Esophagus squamous epithelium (tissue), 5 donors: ENCODE measurements around the gene H6PD. TPM values are rescaled to one million over a fixed set of nuclear protein-coding genes. Genes with fewer than 3 reads are reported as not detected.

Source experiments
- DNase-seq: peaks from one replicate; lab custom pipeline; 2025; lab: John Stamatoyannopoulos, UW
- H3K27ac ChIP-seq, 4 donors: fragments of 200-600 bp; sonication (generic); one replicate each; pipeline ENCODE4 v1.5.1; 2016 to 2019; ENCODE audit warnings: mild to moderate bottlenecking in 1 of 4
- H3K27me3 ChIP-seq, 4 donors: fragments of 200-600 bp; sonication (generic); 1 replicate in 3 of 4; 2 replicates in 1 of 4; pipeline versions ENCODE4 v1.5.1 to v1.6.0; 2017 to 2021; ENCODE audit warnings: antibody characterized with exemption in 1 of 4
- H3K36me3 ChIP-seq, 3 donors: fragments of 200-600 bp; sonication (generic); one replicate each; pipeline ENCODE4 v1.5.1; 2016 to 2019
- H3K4me1 ChIP-seq, 3 donors: fragments of 200-600 bp; sonication (generic); one replicate each; pipeline ENCODE4 v1.5.1; 2017 to 2019
- H3K4me3 ChIP-seq, 4 donors: fragments of 200-600 bp; sonication (generic); 1 replicate in 3 of 4; 2 replicates in 1 of 4; pipeline ENCODE4 v1.5.1; 2016 to 2019; ENCODE audit warnings: mild to moderate bottlenecking in 2 of 4, moderate library complexity in 1 of 4
- H3K9me3 ChIP-seq, 3 donors: fragments of 200-600 bp; sonication (generic); one replicate each; pipeline ENCODE4 v1.5.1; 2016 to 2019
- POLR2A ChIP-seq, 4 donors: fragments of 450-650 bp; IDR thresholded peaks; one replicate each; pipeline ENCODE4 v1.6.1; 2017; ENCODE audit warnings: antibody characterized with exemption in 4 of 4, mild to moderate bottlenecking in 4 of 4, moderate library complexity in 3 of 4
- WGBS, 2 donors: methylation state at CpG; one replicate each; pipeline ENCODE4 v1.1.5; 2018; 5-methylcytosine and 5-hydroxymethylcytosine counted together
- intact Hi-C: fragments of 100-400 bp; cut with DNase I; formaldehyde crosslinking; loops from one replicate; pipeline ENCODE4 v1.15.0; 2022
- total RNA-seq, 4 donors: library from RNA; depleted of rRNA; stranded (reverse); fragments of >200 nt; gene quantifications; one replicate each; pipeline ENCODE4 v1.1.0, GENCODE V29; 2016
- TF ChIP-seq, protein P1 (sequence below), 6 experiments: fragments of 450-650 bp in 4 of 6; fragments of 200-600 bp in 2 of 6; sonication (generic) in 2 of 6; IDR thresholded peaks; one replicate each; pipeline ENCODE4 v1.5.1; 2016 to 2019; ENCODE audit warnings: antibody characterized with exemption in 6 of 6, mild to moderate bottlenecking in 4 of 6, moderate library complexity in 4 of 6
- donor health status: DM: yes; HTN: yes; CAD: no.

H6PD gene
- total RNA-seq, 4 donors from 2014 or later, result 10.6 to 35.5 (median 18.7) TPM

DNA sequence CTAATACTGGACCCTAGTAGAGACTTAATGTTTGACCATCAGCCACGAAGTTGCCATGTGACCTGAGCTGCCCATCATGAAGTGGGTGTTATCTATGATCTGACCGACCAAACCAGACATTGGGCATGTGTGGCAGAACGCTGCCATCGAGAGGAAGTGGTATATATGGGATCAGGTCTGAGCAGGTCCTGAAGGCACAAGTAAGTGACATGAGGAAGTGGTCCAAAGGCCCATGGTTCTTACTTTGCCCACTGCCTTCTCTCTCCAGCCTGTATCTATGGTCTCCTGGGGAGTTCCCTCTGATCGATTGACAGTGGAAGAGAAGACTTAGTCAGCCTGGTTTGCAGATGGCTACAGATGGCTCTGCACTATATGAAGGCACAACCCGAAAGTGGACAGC, 66.0 kb downstream of the H6PD start:
- DNase-seq, result no peak
- Histone ChIP-seq H3K4me1 (peaks cover 66 to 100% (median 72%) of the 10 kb centered on the region in 3 donors), H3K9me3 (no peaks in the 10 kb centered on the region), H3K4me3 (peak overlapping the region in 1 of 4 donors; percentile 21), H3K27me3 (no peaks in the 10 kb centered on the region), H3K36me3 (peaks cover 0 to 14% (median 0%) of the 10 kb centered on the region in 3 donors), H3K27ac (peak overlapping the region; percentile 72 to 86 (median 82))
- intact Hi-C loops, result no loop called here
- WGBS, 2 donors, result 47 to 80% methylated on average over 1 to 6 of the region's 6 CpGs
- TF ChIP-seq, protein P1, sequence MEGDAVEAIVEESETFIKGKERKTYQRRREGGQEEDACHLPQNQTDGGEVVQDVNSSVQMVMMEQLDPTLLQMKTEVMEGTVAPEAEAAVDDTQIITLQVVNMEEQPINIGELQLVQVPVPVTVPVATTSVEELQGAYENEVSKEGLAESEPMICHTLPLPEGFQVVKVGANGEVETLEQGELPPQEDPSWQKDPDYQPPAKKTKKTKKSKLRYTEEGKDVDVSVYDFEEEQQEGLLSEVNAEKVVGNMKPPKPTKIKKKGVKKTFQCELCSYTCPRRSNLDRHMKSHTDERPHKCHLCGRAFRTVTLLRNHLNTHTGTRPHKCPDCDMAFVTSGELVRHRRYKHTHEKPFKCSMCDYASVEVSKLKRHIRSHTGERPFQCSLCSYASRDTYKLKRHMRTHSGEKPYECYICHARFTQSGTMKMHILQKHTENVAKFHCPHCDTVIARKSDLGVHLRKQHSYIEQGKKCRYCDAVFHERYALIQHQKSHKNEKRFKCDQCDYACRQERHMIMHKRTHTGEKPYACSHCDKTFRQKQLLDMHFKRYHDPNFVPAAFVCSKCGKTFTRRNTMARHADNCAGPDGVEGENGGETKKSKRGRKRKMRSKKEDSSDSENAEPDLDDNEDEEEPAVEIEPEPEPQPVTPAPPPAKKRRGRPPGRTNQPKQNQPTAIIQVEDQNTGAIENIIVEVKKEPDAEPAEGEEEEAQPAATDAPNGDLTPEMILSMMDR (IDR thresholded peaks at IDR 0.05), result no peak
- no peak for TF ChIP-seq POLR2A (IDR thresholded peaks at IDR 0.05)

DNA sequence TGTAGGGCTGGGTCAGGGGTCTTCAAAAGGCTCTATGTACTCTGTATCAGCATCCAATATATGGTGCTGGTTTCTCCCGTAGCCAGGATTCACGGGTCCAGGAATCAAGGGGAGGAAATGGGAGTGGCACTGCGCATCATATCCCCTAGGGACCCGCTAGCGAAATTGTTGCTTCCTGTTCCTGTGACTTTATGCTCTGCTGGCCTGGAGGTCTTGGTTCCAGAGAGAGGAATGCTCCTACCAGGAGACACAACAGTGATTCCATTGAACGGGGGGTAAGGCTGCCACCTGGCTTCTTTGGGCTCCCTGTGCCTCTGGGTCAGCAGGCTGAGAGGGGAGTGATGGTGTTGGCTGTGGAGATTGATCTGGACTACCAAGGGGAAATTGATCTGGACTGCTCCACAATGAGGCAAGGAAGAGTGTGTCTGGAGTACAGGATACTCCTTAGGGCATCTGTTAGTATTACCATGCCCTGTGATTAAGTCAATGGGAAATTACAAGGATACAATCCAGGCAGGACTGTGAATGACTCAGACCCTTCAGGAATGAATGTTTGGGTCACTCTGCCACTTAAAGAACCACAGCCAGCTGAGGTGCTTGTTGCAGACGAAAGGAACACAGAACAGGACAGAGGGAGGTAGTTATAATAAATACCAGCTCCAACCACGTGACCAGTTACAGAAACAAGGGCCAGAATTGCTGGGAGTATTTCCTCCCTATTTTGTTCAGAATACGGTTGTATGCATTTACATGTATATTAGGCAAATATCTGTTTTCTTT, 68.4 kb downstream of the H6PD start:
- Histone ChIP-seq H3K27ac (peak overlapping the region; percentile 51 to 86 (median 75)), H3K4me1 (peaks cover 54 to 99% (median 63%) of the 10 kb centered on the region in 3 donors), H3K27me3 (no peaks in the 10 kb centered on the region), H3K4me3 (peak overlapping the region in 1 of 4 donors; percentile 10), H3K36me3 (peaks cover 0 to 14% (median 0%) of the 10 kb centered on the region in 3 donors), H3K9me3 (no peaks in the 10 kb centered on the region)
- DNase-seq, result no peak
- TF ChIP-seq POLR2A (IDR thresholded peaks at IDR 0.05), result no peak
- TF ChIP-seq, protein P1 (IDR thresholded peaks at IDR 0.05), result no peak
- 22 to 35% methylated on average over 3 to 8 of the region's 9 CpGs for WGBS, 2 donors
- intact Hi-C loops, result no loop called here

DNA sequence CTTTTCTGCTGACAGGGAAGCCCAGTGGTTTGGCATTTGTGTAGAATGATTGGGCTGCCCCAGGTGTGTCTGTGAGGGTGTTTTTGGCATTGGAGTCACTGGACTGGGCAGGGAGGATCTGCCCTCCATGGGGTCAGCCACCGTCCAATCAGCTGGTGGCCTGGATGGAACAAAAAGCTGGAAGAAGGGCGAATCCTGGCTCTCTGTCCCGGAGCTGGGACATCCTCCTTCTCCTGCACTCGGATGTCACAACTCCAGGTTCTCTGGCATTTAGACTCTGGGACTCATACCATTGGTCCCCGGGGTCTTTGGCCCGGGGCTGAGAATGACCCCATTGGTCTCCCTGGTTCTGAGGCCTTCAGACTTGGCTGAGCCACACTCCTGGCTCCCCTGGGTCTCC, 69.3 kb downstream of the H6PD start:
- H3K4me1 ChIP-seq, result peaks cover 54 to 99% (median 67%) of the 10 kb centered on the region in 3 donors
- WGBS, 2 donors, result 60 to 100% methylated on average over 1 to 4 of the region's 6 CpGs
- H3K36me3 ChIP-seq, result peaks cover 0 to 16% (median 0%) of the 10 kb centered on the region in 3 donors

DNA sequence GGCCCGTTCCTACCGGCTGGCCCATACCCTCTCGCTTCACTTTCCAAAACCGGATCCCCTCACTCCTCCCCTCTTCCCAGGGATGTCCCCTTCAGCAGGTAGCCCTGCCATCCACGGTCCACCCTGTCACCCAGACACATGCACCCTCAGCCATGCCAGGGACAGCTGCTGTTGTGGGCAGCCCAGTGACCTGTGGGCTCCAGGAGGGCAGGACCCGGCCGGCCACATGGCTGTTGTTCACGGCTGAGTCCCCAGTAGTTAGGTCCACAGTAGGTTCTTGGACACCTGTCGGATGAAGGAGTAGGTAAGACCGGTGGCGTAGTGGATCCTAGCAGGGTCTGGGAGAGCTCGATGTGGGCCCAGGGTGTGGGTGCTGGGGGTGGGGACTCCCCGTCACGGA, 70.6 kb downstream of the H6PD start:
- H3K27ac ChIP-seq, result peak overlapping the region in 2 of 4 donors; percentile 1 to 31
- no peak for DNase-seq
- intact Hi-C loops, result no loop called here
- H3K36me3 ChIP-seq, result peaks cover 0 to 25% (median 0%) of the 10 kb centered on the region in 3 donors
- TF ChIP-seq, protein P1 (IDR thresholded peaks at IDR 0.05), result no peak
- TF ChIP-seq POLR2A (IDR thresholded peaks at IDR 0.05), result no peak
- H3K9me3 ChIP-seq, result no peaks in the 10 kb centered on the region
- H3K27me3 ChIP-seq, result no peaks in the 10 kb centered on the region
- peaks cover 49 to 87% (median 60%) of the 10 kb centered on the region in 3 donors for H3K4me1 ChIP-seq
- WGBS, 2 donors, result 83 to 90% methylated on average over 10 to 13 of the region's 14 CpGs
- H3K4me3 ChIP-seq, result no peak overlapping the region

More for the DNA sequence above, 69.3 kb downstream of the H6PD start:
- Histone ChIP-seq H3K4me3 (no peak overlapping the region), H3K27me3 (no peaks in the 10 kb centered on the region), H3K9me3 (no peaks in the 10 kb centered on the region), H3K27ac (peak overlapping the region in 3 of 4 donors; percentile 72 to 86 (median 78))
- DNase-seq, result no peak
- no peak for TF ChIP-seq POLR2A (IDR thresholded peaks at IDR 0.05)
- TF ChIP-seq, protein P1 (IDR thresholded peaks at IDR 0.05), result no peak
- intact Hi-C loops, result no loop called here

DNA sequence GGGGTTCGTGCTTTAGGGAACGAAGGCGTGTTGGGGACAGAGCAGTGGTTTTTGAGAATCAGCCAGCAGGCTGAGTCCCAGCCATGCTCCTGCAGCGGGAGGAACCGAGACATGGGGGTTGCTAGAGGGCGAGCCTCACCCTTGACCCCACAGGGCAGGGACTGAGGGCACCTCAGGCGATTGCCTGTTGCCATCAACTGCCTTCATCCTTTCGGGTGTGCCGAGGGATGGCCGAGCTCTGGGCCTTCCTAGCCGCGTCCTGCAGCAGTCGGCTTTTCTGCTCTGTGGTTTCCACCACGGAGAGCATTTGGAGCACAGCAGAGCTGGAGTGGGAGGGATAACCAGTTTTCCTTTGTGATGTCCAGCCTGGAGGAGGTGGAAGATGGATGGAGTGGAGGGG, 71.4 kb downstream of the H6PD start:
- no peak overlapping the region for H3K4me3 ChIP-seq
- H3K27me3 ChIP-seq, result no peaks in the 10 kb centered on the region
- intact Hi-C loops, result no loop called here
- no peak for DNase-seq
- no peaks in the 10 kb centered on the region for H3K9me3 ChIP-seq
- H3K27ac ChIP-seq, result peak overlapping the region in 2 of 4 donors; percentile 1 to 31
- 81 to 90% methylated on average over 7 to 14 of the region's 14 CpGs for WGBS, 2 donors
- H3K4me1 ChIP-seq, result peaks cover 41 to 85% (median 52%) of the 10 kb centered on the region in 3 donors
- peaks cover 0 to 25% (median 0%) of the 10 kb centered on the region in 3 donors for H3K36me3 ChIP-seq
- TF ChIP-seq, protein P1 (IDR thresholded peaks at IDR 0.05), result no peak
- no peak for TF ChIP-seq POLR2A (IDR thresholded peaks at IDR 0.05)
